PC-9 (cell line): ENCODE results near the gene MYRIP. TPM values are rescaled to one million over a fixed set of nuclear protein-coding genes. Genes with fewer than 3 reads are reported as not detected.

Experiments used
- BruUV-seq: library from RNA; stranded (reverse); fragments of 400-500 nt; replicated peaks from 2 replicates; lab custom pipeline; 2021; lab: Mats Ljungman, UMichigan
- CTCF ChIA-PET: fragments of 300-600 bp; sonication (Branson Sonifier 250); formaldehyde crosslinking; loops from one replicate; lab custom pipeline; 2022; ENCODE audit warnings: antibody characterized with exemption; lab: Charles Lee
- POLR2A ChIA-PET: fragments of 300-600 bp; sonication (Branson Sonifier 250); formaldehyde crosslinking; loops from one replicate; lab custom pipeline; 2022; ENCODE audit warnings: antibody characterized with exemption; ENCODE audit not compliant: unreplicated experiment; lab: Charles Lee
- DNase-seq, 2 experiments: peaks; one replicate each; pipeline versions ENCODE4 v3.0.0 to v3.0.0-alpha.2; 2015 to 2022; ENCODE audit warnings: mixed read lengths in 1 of 2
- H2AFZ ChIP-seq: fragments of 200-600 bp; sonication (generic); 2 replicates; pipeline ENCODE4 v1.8.1; 2017; ENCODE audit warnings: antibody characterized with exemption
- H3F3A ChIP-seq: fragments of 200-600 bp; sonication (generic); 2 replicates; pipeline ENCODE4 v1.8.1; 2017; ENCODE audit warnings: antibody characterized with exemption, mild to moderate bottlenecking, low read depth; ENCODE audit not compliant: insufficient read depth
- H3K27ac ChIP-seq: fragments of 200-600 bp; sonication (generic); 2 replicates; pipeline ENCODE4 v1.6.1; 2016; ENCODE audit warnings: mixed run types
- H3K27me3 ChIP-seq: fragments of 200-600 bp; sonication (generic); 2 replicates; pipeline ENCODE4 v1.6.1; 2016; ENCODE audit warnings: low read depth, mixed run types; ENCODE audit not compliant: insufficient read depth
- H3K36me3 ChIP-seq: fragments of 200-600 bp; sonication (generic); 2 replicates; pipeline ENCODE4 v1.6.1; 2016; ENCODE audit warnings: low read depth, mixed run types
- H3K4me1 ChIP-seq: fragments of 200-600 bp; sonication (generic); replicated peaks from 2 replicates; pipeline ENCODE4 v1.6.1; 2016; ENCODE audit warnings: mixed run types; ENCODE audit not compliant: insufficient read depth
- H3K4me2 ChIP-seq: fragments of 200-600 bp; sonication (generic); 2 replicates; pipeline ENCODE4 v1.6.1; 2017; ENCODE audit warnings: mixed run types
- H3K4me3 ChIP-seq: fragments of 200-600 bp; sonication (generic); 2 replicates; pipeline ENCODE4 v1.6.1; 2016; ENCODE audit warnings: mixed run types
- H3K79me2 ChIP-seq: fragments of 200-600 bp; sonication (generic); 2 replicates; pipeline ENCODE4 v1.6.1; 2017; ENCODE audit warnings: low read depth, mixed run types
- H3K9me2 ChIP-seq: fragments of 200-600 bp; sonication (generic); 2 replicates; pipeline ENCODE4 v1.8.1; 2017; ENCODE audit warnings: mild to moderate bottlenecking; ENCODE audit not compliant: insufficient read depth
- H3K9me3 ChIP-seq: fragments of 200-600 bp; sonication (generic); 2 replicates; pipeline ENCODE4 v1.8.1; 2016; ENCODE audit warnings: low read depth; ENCODE audit not compliant: insufficient read depth
- H4K20me1 ChIP-seq: fragments of 200-600 bp; sonication (generic); 2 replicates; pipeline ENCODE4 v1.8.1; 2017; ENCODE audit not compliant: insufficient read depth
- EZH2 ChIP-seq: fragments of 200-600 bp; sonication (generic); IDR thresholded peaks from 2 replicates; pipeline ENCODE4 v1.8.0; 2017; ENCODE audit warnings: antibody characterized with exemption, low read depth
- intact Hi-C: fragments of 100-400 bp; cut with micrococcal nuclease; formaldehyde crosslinking; loops from one replicate; pipeline ENCODE4 v1.10.0; 2022; ENCODE audit not compliant: unreplicated experiment
- total RNA-seq: library from RNA; stranded (reverse); gene quantifications from 2 replicates; pipeline ENCODE4 v1.2.3, GENCODE V29; 2021
- TF ChIP-seq, protein P1 (sequence below): fragments of 200-600 bp; sonication (generic); conservative IDR thresholded peaks from 2 replicates; pipeline ENCODE4 v1.6.1; 2017; ENCODE audit warnings: mixed run types, antibody characterized with exemption, mild to moderate bottlenecking, moderate library complexity

Gene MYRIP
- total RNA-seq, 1 experiment from 2014 or later, result not detected

DNA sequence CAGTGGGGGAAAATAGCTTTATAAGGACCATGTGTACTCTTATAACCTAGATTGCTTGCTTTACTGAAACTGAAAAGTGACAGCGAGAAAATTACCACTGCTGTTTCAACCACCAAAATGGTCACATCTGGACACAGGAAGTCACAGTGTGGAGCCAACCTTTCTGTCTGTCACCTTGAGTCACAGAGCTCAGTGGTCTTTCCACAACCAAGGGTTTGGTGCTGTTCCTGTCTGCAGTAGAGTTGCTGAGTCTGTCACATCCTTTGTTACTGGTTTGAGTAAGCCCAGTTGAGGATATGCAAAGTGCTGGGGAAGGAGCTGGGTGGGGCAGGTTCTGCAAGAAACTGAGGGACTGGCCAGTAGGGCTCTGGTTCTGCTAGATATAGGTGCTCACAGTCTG is 361.0 kb downstream of the MYRIP start:
- no peak for TF ChIP-seq EZH2
- TF ChIP-seq, protein P1, sequence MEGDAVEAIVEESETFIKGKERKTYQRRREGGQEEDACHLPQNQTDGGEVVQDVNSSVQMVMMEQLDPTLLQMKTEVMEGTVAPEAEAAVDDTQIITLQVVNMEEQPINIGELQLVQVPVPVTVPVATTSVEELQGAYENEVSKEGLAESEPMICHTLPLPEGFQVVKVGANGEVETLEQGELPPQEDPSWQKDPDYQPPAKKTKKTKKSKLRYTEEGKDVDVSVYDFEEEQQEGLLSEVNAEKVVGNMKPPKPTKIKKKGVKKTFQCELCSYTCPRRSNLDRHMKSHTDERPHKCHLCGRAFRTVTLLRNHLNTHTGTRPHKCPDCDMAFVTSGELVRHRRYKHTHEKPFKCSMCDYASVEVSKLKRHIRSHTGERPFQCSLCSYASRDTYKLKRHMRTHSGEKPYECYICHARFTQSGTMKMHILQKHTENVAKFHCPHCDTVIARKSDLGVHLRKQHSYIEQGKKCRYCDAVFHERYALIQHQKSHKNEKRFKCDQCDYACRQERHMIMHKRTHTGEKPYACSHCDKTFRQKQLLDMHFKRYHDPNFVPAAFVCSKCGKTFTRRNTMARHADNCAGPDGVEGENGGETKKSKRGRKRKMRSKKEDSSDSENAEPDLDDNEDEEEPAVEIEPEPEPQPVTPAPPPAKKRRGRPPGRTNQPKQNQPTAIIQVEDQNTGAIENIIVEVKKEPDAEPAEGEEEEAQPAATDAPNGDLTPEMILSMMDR, result no peak
- DNase-seq, result no peak
- no peaks in the 10 kb centered on the region for H3K36me3 ChIP-seq
- BruUV-seq, result no TSS peak
- no peaks in the 10 kb centered on the region for H3K9me2 ChIP-seq
- ChIA-PET POLR2A (interaction anchor here (0.6 kb wide), 1 partner anchor 11 kb away, joined by 3 read pairs; no protein-coding TSS in a partner anchor), CTCF (no interaction called here)
- no peaks in the 10 kb centered on the region for H4K20me1 ChIP-seq
- intact Hi-C loops, result loop anchor here (10.0 kb wide), 1 partner anchor 506 kb away; no protein-coding TSS in a partner anchor
- no peak overlapping the region for H3K27ac ChIP-seq
- no peak overlapping the region for H2AFZ ChIP-seq
- no peak overlapping the region for H3K4me2 ChIP-seq
- H3K4me1 ChIP-seq, result no peaks in the 10 kb centered on the region
- no peaks in the 10 kb centered on the region for H3K79me2 ChIP-seq
- no peaks in the 10 kb centered on the region for H3F3A ChIP-seq
- no peaks in the 10 kb centered on the region for H3K9me3 ChIP-seq
- peaks cover 10% of the 10 kb centered on the region; the same call in 1 of the 2 replicates for H3K27me3 ChIP-seq
- H3K4me3 ChIP-seq, result no peak overlapping the region

DNA sequence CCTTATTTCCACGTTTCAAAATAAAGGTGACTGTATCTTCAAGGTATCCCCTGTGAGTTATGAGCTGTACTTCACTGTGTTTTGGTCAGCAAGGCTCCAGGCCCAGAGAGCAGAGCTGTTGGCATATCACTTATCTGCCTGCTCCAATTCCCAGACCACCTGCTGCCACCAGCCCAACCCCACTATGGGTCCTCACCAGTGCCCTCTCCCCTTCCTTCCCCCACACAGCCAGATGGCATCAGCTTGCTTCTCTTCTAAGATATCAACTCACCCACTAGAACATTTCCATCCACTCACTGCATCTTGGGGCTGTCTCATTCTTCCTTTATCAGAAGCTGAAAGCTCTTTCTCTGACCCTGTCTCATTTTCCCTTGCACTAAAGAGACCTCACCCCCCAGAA is 363.2 kb downstream of the MYRIP start:
- intact Hi-C loops, result loop anchor here (10.0 kb wide), 1 partner anchor 508 kb away; no protein-coding TSS in a partner anchor
- peaks cover 10% of the 10 kb centered on the region; the same call in 1 of the 2 replicates for H3K27me3 ChIP-seq
- H3K4me2 ChIP-seq, result no peak overlapping the region
- ChIA-PET POLR2A (no interaction called here), CTCF (no interaction called here)
- H3K79me2 ChIP-seq, result no peaks in the 10 kb centered on the region
- H3F3A ChIP-seq, result no peaks in the 10 kb centered on the region
- no peaks in the 10 kb centered on the region for H3K9me2 ChIP-seq
- H3K4me3 ChIP-seq, result no peak overlapping the region
- no peak for DNase-seq
- H3K4me1 ChIP-seq, result no peaks in the 10 kb centered on the region
- H3K27ac ChIP-seq, result no peak overlapping the region
- no peak overlapping the region for H2AFZ ChIP-seq
- TF ChIP-seq, protein P1, result no peak
- TF ChIP-seq EZH2, result no peak
- BruUV-seq, result no TSS peak
- no peaks in the 10 kb centered on the region for H3K36me3 ChIP-seq
- no peaks in the 10 kb centered on the region for H3K9me3 ChIP-seq
- H4K20me1 ChIP-seq, result no peaks in the 10 kb centered on the region

DNA sequence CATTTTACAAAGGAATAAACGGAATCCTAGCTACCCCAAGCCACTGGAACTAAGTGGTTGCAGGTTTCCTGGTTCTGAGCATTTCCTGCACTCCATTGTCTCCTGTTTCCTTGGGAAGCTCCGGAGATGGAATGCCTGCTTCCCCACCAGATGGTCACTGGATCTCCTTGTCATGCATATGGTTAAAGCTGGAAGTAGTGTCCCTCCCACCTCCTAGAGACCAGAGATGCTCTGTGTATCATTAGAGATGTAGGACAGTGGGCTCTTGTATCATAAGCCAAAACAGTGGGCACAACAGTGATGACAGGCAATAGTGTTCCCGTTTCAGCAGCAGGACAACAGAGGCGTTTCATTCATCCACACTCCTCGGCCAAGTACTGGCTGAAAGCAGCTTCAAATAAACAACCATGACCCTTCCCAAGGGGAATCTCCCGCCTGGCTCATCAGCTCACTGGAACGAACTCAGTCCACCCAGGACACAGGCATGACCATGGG is 363.9 kb downstream of the MYRIP start:
- H3K9me2 ChIP-seq, result no peaks in the 10 kb centered on the region
- H3K4me2 ChIP-seq, result no peak overlapping the region
- H4K20me1 ChIP-seq, result no peaks in the 10 kb centered on the region
- H3K27me3 ChIP-seq, result peaks cover 10% of the 10 kb centered on the region; the same call in 1 of the 2 replicates
- POLR2A ChIA-PET, result no interaction called here
- no peak for DNase-seq
- CTCF ChIA-PET, result no interaction called here
- intact Hi-C loops, result loop anchor here (10.0 kb wide), 1 partner anchor 508 kb away; no protein-coding TSS in a partner anchor
- BruUV-seq, result no TSS peak
- no peaks in the 10 kb centered on the region for H3K9me3 ChIP-seq
- no peak overlapping the region for H3K4me3 ChIP-seq
- H3K27ac ChIP-seq, result no peak overlapping the region
- H2AFZ ChIP-seq, result no peak overlapping the region
- H3K4me1 ChIP-seq, result no peaks in the 10 kb centered on the region
- no peaks in the 10 kb centered on the region for H3K36me3 ChIP-seq
- H3F3A ChIP-seq, result no peaks in the 10 kb centered on the region
- H3K79me2 ChIP-seq, result no peaks in the 10 kb centered on the region
- TF ChIP-seq, protein P1, result no peak
- TF ChIP-seq EZH2, result no peak
